Glutamatergic neuron (in vitro differentiated cells): ENCODE results near the gene SLC7A1. TPM values are rescaled to one million over a fixed set of nuclear protein-coding genes. Genes with fewer than 3 reads are reported as not detected.

Source experiments
- DNase-seq: peaks from one replicate; pipeline ENCODE4 v3.0.0; 2022
- H3K27ac Mint-ChIP-seq: one replicate; pipeline ENCODE4 v1.8.0; 2020; ENCODE audit warnings: mild to moderate bottlenecking, mixed read lengths, inconsistent platforms; ENCODE audit not compliant: unreplicated experiment
- H3K27me3 Mint-ChIP-seq: one replicate; pipeline ENCODE4 v1.8.0; 2020; ENCODE audit warnings: mild to moderate bottlenecking, moderate library complexity, mixed read lengths, inconsistent platforms; ENCODE audit not compliant: unreplicated experiment
- H3K36me3 Mint-ChIP-seq: one replicate; pipeline ENCODE4 v1.8.0; 2020; ENCODE audit warnings: mild to moderate bottlenecking, mixed read lengths, inconsistent platforms; ENCODE audit not compliant: unreplicated experiment
- H3K4me1 Mint-ChIP-seq: one replicate; pipeline ENCODE4 v1.8.0; 2020; ENCODE audit warnings: mild to moderate bottlenecking, low read depth, mixed read lengths, inconsistent platforms; ENCODE audit not compliant: unreplicated experiment
- H3K4me3 Mint-ChIP-seq: one replicate; pipeline ENCODE4 v1.8.0; 2020; ENCODE audit warnings: mild to moderate bottlenecking, mixed read lengths, inconsistent platforms; ENCODE audit not compliant: unreplicated experiment
- H3K9me3 Mint-ChIP-seq: one replicate; pipeline ENCODE4 v1.8.0; 2020; ENCODE audit warnings: mild to moderate bottlenecking, moderate library complexity, mixed read lengths, inconsistent platforms; ENCODE audit not compliant: unreplicated experiment
- total RNA-seq: library from RNA; stranded (reverse); fragmentation: NEBNext Ultra II Directional; extraction: Animal tissue kit (Norgen Biotek cat#: 25700); gene quantifications from one replicate; pipeline ENCODE4 v1.2.1, GENCODE V29; 2021; ENCODE audit not compliant: unreplicated experiment
- TF ChIP-seq, protein P1 (sequence below): fragments of 200-600 bp; sonication (generic); IDR thresholded peaks from one replicate; pipeline ENCODE4 v1.5.0; 2021; ENCODE audit not compliant: partially characterized antibody, unreplicated experiment

SLC7A1 gene
- total RNA-seq, 1 donor from 2014 or later, result 89.8 TPM

DNA sequence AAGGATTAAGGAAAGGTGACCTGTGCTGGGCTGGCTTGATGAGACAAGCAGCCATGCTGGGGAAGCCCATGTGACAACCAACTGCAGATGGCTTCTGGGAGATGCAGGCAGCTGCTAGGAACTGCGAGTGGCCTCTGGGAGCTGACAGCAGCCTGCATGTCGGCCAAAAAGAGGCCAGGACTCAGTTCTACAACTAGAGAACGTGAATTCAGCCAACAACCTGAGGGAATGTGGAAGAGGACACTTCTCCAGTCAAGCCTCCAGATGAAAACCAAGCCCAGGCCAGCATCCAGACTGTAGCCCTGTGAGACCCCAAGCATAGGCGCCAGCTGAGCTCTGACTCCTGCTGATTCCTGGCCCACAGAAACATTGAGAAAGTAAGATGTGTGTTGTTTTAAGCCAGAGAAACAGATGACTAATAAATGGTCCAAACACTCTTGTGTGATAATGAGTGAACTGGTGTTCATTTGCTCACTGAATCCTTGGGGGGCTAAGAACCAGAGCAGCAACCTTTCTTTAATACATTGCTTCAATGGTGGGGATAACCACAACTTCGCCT, 45.0 kb downstream of the SLC7A1 start:
- Mint-ChIP-seq H3K9me3 (peaks cover 2% of the 10 kb centered on the region), H3K36me3 (peaks cover 13% of the 10 kb centered on the region), H3K27ac (no peak overlapping the region), H3K4me1 (peaks cover 5% of the 10 kb centered on the region), H3K4me3 (no peak overlapping the region), H3K27me3 (no peaks in the 10 kb centered on the region)
- TF ChIP-seq, protein P1, sequence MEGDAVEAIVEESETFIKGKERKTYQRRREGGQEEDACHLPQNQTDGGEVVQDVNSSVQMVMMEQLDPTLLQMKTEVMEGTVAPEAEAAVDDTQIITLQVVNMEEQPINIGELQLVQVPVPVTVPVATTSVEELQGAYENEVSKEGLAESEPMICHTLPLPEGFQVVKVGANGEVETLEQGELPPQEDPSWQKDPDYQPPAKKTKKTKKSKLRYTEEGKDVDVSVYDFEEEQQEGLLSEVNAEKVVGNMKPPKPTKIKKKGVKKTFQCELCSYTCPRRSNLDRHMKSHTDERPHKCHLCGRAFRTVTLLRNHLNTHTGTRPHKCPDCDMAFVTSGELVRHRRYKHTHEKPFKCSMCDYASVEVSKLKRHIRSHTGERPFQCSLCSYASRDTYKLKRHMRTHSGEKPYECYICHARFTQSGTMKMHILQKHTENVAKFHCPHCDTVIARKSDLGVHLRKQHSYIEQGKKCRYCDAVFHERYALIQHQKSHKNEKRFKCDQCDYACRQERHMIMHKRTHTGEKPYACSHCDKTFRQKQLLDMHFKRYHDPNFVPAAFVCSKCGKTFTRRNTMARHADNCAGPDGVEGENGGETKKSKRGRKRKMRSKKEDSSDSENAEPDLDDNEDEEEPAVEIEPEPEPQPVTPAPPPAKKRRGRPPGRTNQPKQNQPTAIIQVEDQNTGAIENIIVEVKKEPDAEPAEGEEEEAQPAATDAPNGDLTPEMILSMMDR, result no peak
- no peak for DNase-seq

DNA sequence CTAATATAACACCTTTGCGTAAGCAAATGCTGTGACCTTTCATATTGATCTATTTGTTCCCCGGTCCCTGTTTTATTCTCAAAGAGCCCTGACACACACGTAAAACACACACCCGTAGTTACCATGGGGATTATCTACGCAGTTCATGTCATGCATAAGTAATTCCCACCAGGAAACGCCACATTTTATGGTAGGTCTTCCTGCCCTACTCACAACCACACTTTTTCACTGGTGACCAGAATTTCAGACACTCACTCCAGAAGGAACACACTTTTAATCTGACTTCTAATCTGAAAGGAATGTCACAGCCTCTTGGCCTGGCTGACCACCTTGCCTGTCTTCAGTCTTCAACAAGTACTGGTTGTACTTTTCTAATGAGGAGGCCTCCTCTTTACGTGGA, 46.8 kb downstream of the SLC7A1 start:
- Mint-ChIP-seq H3K9me3 (peaks cover 2% of the 10 kb centered on the region), H3K36me3 (peaks cover 13% of the 10 kb centered on the region), H3K4me3 (no peak overlapping the region), H3K27ac (no peak overlapping the region), H3K27me3 (no peaks in the 10 kb centered on the region), H3K4me1 (peaks cover 3% of the 10 kb centered on the region)
- DNase-seq, result no peak
- TF ChIP-seq, protein P1, result no peak

DNA sequence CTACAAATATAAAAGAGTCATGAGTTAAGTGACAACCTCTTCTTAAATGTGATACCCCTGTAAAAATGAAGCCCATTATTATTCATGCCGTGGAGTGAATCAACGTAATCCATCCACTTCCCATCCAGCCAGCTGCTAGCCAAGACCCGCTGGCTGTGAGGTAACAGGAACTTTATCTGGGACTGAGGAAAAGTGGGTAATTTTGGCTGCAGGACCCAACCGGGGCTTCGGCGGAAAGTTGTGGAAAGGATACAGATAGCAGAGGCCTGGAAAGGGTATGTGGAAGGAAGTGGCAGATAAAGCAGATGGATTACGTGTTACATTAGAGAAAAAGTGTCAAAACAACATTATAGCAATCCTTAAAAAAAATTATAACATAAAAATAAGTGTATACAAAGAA, 48.3 kb downstream of the SLC7A1 start:
- Mint-ChIP-seq H3K4me3 (no peak overlapping the region), H3K27ac (no peak overlapping the region)

DNA sequence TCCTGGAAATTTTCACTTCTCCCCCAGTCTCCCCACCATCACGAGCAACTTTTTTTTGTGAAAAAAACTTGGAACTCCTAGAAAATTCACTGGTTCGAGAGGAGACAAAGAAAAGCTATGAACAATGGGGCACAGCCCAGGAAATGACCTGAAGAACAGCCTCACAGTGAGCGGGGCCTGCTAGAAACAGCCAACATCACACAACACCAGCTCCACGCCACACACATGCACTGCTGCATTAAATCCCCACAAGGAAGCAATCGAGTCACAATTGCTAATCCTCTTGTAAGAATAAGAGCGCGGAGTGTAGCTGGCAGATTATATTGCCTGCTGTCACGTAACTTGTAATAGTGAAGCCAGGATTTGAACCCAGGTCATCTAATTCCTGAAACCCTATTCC, 48.8 kb downstream of the SLC7A1 start:
- no peak overlapping the region for H3K27ac Mint-ChIP-seq
- no peak for DNase-seq
- H3K36me3 Mint-ChIP-seq, result peaks cover 13% of the 10 kb centered on the region
- TF ChIP-seq, protein P1, result no peak
- no peak overlapping the region for H3K4me3 Mint-ChIP-seq
- peaks cover 3% of the 10 kb centered on the region for H3K4me1 Mint-ChIP-seq
- H3K27me3 Mint-ChIP-seq, result no peaks in the 10 kb centered on the region
- peaks cover 2% of the 10 kb centered on the region for H3K9me3 Mint-ChIP-seq

More for the DNA sequence above, 48.3 kb downstream of the SLC7A1 start:
- TF ChIP-seq, protein P1, result no peak
- Mint-ChIP-seq H3K36me3 (peaks cover 13% of the 10 kb centered on the region), H3K27me3 (no peaks in the 10 kb centered on the region), H3K9me3 (peaks cover 2% of the 10 kb centered on the region), H3K4me1 (peaks cover 3% of the 10 kb centered on the region)
- no peak for DNase-seq

DNA sequence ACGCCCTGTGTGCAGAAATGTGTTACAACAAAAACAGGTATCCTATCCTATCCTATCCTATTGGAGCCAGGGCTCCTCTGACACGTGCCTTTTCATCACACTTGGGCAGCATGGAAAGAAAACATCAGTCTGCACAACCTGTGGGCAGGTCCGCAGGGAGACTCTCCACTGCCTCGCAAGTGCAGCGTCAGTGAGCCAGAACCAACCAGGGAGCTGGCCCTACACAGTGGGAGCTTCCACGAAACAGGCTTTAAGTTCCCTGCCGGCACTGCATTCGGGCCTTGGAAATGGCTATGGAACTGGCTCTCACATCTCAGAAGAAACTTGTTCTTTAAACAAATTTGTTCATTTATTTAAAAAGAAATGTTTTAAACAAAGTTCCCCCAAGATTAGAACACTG, 49.5 kb downstream of the SLC7A1 start:
- H3K27ac Mint-ChIP-seq, result no peak overlapping the region
- DNase-seq, result no peak
- TF ChIP-seq, protein P1, result no peak
- peaks cover 11% of the 10 kb centered on the region for H3K36me3 Mint-ChIP-seq
- no peak overlapping the region for H3K4me3 Mint-ChIP-seq
- H3K27me3 Mint-ChIP-seq, result peaks cover 1% of the 10 kb centered on the region
- H3K9me3 Mint-ChIP-seq, result peaks cover 4% of the 10 kb centered on the region
- peaks cover 3% of the 10 kb centered on the region for H3K4me1 Mint-ChIP-seq
